ENCODE results near the gene TAOK2.
A peak's percentile ranks its signal among the peaks of the same experiment; 100 is the strongest.

The TAOK2 gene

DNA sequence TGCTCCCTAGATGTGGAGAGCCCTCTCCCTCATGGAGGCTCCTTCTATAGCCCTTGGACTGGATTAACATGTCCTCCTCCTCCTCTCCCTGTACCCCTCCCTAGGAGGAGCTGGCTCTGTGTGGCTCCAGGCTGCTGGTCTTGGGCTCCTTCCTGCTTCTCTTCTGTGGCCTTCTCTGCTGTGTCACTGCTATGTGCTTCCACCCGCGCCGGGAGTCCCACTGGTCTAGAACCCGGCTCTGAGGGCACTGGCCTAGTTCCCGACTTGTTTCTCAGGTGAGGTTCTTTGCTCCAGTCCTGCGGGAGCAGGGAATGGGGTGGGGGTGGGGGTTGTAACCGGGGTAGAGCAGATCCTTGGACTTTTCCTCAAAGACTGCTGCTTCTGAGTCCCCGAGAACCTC, 2.4 kb upstream of the TAOK2 start:
- no peak for FAIRE-seq
- no peak for TF ChIP-seq CTCF (IDR thresholded peaks at IDR 0.05; ENCODE audit: insufficient read depth, missing control alignments)

GRCh38 chr16:29972500-29972899, 1.2 kb upstream of the TAOK2 start:
- DNase-seq (ENCODE audit: insufficient read length, low spot score), result no peak
- no peak for TF ChIP-seq CTCF (IDR thresholded peaks at IDR 0.05; ENCODE audit: insufficient read depth, missing control alignments)
- FAIRE-seq, result no peak

More for the DNA sequence above, 2.4 kb upstream of the TAOK2 start:
- DNase-seq (ENCODE audit: insufficient read length, low spot score), result no peak

- DNase-seq (ENCODE audit: insufficient read length, low spot score) (no peak), FAIRE-seq (no peak)
- TF ChIP-seq CTCF (IDR thresholded peaks at IDR 0.05; ENCODE audit: insufficient read depth, missing control alignments), result no peak
These were observed 680 bp upstream of the TAOK2 start for GRCh38 chr16:29972992-29973383.

DNA sequence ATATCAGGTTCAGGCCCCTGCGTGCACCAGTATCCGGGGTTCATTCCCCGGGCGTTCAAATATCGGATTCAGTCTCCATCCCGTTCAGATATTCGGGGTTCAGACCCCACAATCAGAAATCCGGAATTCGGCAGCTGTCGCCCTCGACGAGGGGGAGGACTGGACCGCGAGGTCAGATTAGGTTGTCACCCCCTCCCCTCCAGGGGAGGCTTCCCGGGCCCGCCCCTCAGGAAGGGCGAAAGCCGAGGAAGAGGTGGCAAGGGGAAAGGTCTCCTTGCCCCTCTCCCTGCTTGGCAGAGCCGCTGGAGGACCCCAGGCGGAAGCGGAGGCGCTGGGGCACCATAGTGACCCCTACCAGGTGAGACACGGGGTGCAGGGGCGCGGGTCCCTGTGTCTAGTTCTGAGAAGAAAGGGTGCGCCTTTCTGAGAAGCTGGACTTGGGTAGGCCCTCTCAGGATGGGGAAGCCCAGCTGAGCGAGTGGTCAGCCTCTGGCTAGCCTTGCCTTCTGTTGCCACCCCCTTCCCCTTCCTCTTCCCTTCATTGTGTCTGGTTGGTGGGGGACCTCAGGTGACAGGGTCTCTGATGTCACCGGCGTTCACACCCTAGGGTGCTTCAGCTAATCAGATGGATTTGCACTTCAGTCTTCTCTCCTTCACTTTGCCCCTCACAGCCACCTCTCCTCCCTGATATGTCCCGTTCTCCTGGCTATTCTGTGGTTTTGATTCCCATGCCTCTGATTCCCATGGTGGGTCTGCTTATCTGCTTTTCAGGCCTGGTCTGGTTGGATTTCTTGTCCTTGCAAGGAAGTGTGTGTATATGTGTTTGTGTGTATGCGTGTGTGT, 844 bp downstream of the TAOK2 start:
- DNase-seq (ENCODE audit: insufficient read length, low spot score) (peak; percentile 24), FAIRE-seq (no peak)
- TF ChIP-seq CTCF (IDR thresholded peaks at IDR 0.05; ENCODE audit: insufficient read depth, missing control alignments), result no peak

DNA sequence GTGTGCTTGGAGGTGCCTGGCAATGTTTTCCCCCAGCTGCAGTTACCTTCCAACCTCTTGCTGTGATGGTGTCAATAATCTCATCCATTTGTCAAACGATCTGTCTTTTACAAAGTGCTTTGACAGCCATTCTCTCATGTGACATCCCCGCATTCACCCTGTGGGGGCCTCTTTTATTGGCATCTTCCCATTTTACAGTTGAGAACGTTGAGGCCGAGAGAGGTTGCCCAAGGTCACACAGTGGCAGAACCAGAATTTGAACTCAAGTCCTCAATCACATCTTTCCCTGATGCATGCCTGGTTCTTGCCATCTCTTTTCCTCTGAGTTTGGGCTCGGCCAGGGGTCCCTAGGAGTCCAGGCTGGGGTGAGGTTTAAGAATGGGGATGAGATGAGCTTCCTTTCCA, 1.5 kb downstream of the TAOK2 start:
- DNase-seq (ENCODE audit: insufficient read length, low spot score) (no peak), FAIRE-seq (no peak)
- TF ChIP-seq CTCF (IDR thresholded peaks at IDR 0.05; ENCODE audit: insufficient read depth, missing control alignments), result no peak

- peak; percentile 36 for DNase-seq (ENCODE audit: insufficient read length, low spot score)
- TF ChIP-seq CTCF (IDR thresholded peaks at IDR 0.05; ENCODE audit: insufficient read depth, missing control alignments), result no peak
- FAIRE-seq, result no peak
These were observed 2.3 kb downstream of the TAOK2 start for GRCh38 chr16:29975811-29976511.

Data from D721Med (cell line).